A673 (cell line): ENCODE data around the gene SPIC. TPM values are rescaled to one million over a fixed set of nuclear protein-coding genes. Genes with fewer than 3 reads are reported as not detected.

Experiments used
- BruUV-seq: library from RNA; stranded (reverse); fragments of 400-500 nt; replicated peaks from 2 replicates; lab custom pipeline; 2021; lab: Mats Ljungman, UMichigan
- CTCF ChIA-PET: fragments of 300-600 bp; sonication (Branson Sonifier 250); formaldehyde crosslinking; loops from one replicate; lab custom pipeline; 2022; ENCODE audit warnings: antibody characterized with exemption; lab: Charles Lee
- POLR2A ChIA-PET: fragments of 300-600 bp; sonication (Branson Sonifier 250); formaldehyde crosslinking; loops from one replicate; lab custom pipeline; 2022; ENCODE audit warnings: antibody characterized with exemption; ENCODE audit not compliant: low non-redundant PET; lab: Charles Lee
- DNase-seq: peaks from one replicate; pipeline ENCODE4 v3.0.0-alpha.2; 2015; ENCODE audit warnings: low spot score
- H3K27ac ChIP-seq: fragments of 200-600 bp; sonication (generic); 2 replicates; pipeline ENCODE4 v1.5.1; 2016; ENCODE audit warnings: mixed run types, low read depth, mild to moderate bottlenecking, mixed read lengths, antibody characterized with exemption, low read length; ENCODE audit not compliant: poor library complexity, severe bottlenecking
- H3K27me3 ChIP-seq: fragments of 200-600 bp; sonication (generic); replicated peaks from 2 replicates; pipeline ENCODE4 v1.6.1; 2017; ENCODE audit warnings: mixed run types, low read depth, mild to moderate bottlenecking, mixed read lengths, antibody characterized with exemption, low read length; ENCODE audit not compliant: insufficient read depth, poor library complexity
- H3K36me3 ChIP-seq: fragments of 200-600 bp; sonication (generic); 2 replicates; pipeline ENCODE4 v1.6.1; 2016; ENCODE audit warnings: mixed run types, mild to moderate bottlenecking, mixed read lengths, antibody characterized with exemption, low read length; ENCODE audit not compliant: insufficient read depth, poor library complexity, severe bottlenecking
- H3K4me1 ChIP-seq: fragments of 200-600 bp; sonication (generic); 2 replicates; pipeline ENCODE4 v1.6.1; 2017; ENCODE audit warnings: mixed run types, mild to moderate bottlenecking, mixed read lengths, antibody characterized with exemption, low read length; ENCODE audit not compliant: insufficient read depth, poor library complexity, severe bottlenecking
- H3K4me3 ChIP-seq: fragments of 200-600 bp; sonication (generic); 2 replicates; pipeline ENCODE4 v1.5.1; 2016; ENCODE audit warnings: low read depth, mixed run types, mild to moderate bottlenecking, mixed read lengths, low read length; ENCODE audit not compliant: poor library complexity, severe bottlenecking
- H3K9me3 ChIP-seq: fragments of 200-600 bp; sonication (generic); 2 replicates; pipeline ENCODE4 v1.6.1; 2016; ENCODE audit warnings: mixed run types, low read depth, mild to moderate bottlenecking, mixed read lengths, antibody characterized with exemption, low read length; ENCODE audit not compliant: poor library complexity, severe bottlenecking
- EZH2 ChIP-seq: fragments of 200-600 bp; sonication (generic); IDR thresholded peaks from 2 replicates; pipeline ENCODE4 v1.6.1; 2017; ENCODE audit warnings: borderline replicate concordance, low read depth, mild to moderate bottlenecking, mixed read lengths, antibody characterized with exemption, low read length; ENCODE audit not compliant: poor library complexity, severe bottlenecking
- intact Hi-C: fragments of 100-400 bp; cut with micrococcal nuclease; formaldehyde crosslinking; loops from one replicate; pipeline ENCODE4 v1.10.0; 2022; ENCODE audit not compliant: unreplicated experiment
- total RNA-seq: library from RNA; stranded (reverse); gene quantifications from 2 replicates; pipeline ENCODE4 v1.2.3, GENCODE V29; 2021
- TF ChIP-seq, protein P1 (sequence below): fragments of 300-800, 200-600 bp; sonication (generic); conservative IDR thresholded peaks from 2 replicates; pipeline ENCODE4 v1.5.1; 2017; ENCODE audit warnings: low read depth, mild to moderate bottlenecking, antibody characterized with exemption, low read length, moderate library complexity, mixed read lengths

Gene SPIC
- total RNA-seq, 1 experiment from 2014 or later = not detected

DNA sequence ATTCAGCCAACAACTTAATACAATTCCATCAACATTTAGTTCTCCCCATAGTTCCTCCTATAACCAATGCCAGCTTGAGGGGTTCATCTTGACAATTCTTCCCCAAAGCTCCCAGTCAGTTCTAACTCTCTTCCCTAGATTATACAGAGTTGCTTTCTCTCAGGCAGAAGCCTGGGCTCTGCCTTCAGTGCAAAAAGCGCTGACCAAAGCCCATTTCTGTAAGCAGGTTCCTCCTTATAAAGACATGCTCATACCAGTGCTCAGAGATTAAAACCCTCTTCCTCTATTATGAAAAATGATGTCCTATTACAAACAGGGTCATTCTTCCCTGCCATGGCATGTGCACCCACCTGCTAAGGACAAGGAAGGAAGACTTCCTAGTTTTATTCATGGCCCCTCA lies 16.2 kb downstream of the SPIC start:
- no peaks in the 10 kb centered on the region for H3K9me3 ChIP-seq
- intact Hi-C loops = loop anchor here (2.0 to 5.0 kb wide), 2 partner anchors 261 to 339 kb away; partner anchors contain the start of gene GNPTAB
- H3K27me3 ChIP-seq = no peaks in the 10 kb centered on the region
- BruUV-seq = no TSS peak
- no peak for DNase-seq
- H3K27ac ChIP-seq = no peak overlapping the region
- ChIA-PET POLR2A (no interaction called here), CTCF (no interaction called here)
- TF ChIP-seq EZH2 = no peak
- TF ChIP-seq, protein P1, sequence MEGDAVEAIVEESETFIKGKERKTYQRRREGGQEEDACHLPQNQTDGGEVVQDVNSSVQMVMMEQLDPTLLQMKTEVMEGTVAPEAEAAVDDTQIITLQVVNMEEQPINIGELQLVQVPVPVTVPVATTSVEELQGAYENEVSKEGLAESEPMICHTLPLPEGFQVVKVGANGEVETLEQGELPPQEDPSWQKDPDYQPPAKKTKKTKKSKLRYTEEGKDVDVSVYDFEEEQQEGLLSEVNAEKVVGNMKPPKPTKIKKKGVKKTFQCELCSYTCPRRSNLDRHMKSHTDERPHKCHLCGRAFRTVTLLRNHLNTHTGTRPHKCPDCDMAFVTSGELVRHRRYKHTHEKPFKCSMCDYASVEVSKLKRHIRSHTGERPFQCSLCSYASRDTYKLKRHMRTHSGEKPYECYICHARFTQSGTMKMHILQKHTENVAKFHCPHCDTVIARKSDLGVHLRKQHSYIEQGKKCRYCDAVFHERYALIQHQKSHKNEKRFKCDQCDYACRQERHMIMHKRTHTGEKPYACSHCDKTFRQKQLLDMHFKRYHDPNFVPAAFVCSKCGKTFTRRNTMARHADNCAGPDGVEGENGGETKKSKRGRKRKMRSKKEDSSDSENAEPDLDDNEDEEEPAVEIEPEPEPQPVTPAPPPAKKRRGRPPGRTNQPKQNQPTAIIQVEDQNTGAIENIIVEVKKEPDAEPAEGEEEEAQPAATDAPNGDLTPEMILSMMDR = no peak
- no peaks in the 10 kb centered on the region for H3K4me1 ChIP-seq
- H3K4me3 ChIP-seq = no peak overlapping the region
- H3K36me3 ChIP-seq = no peaks in the 10 kb centered on the region

DNA sequence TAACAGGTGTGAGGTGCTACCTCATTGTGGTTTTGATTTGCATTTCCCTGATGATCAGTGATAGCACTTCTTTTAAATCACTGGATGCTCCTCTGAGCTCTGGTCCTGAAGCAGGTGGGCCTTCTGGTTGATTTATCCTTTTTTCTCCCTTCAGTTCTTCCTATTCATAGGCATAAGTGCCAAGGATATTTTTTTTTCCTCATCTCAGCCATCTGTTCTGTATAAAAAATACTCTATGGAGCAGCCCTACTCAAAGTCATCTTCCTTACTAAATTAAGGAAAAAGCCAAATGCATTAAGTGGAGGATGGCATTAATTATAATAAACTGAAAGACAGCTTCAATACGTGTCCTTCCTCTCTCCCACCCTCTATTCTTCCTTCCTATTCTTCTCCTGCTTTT lies 18.4 kb downstream of the SPIC start:
- no peak overlapping the region for H3K4me3 ChIP-seq
- no peak for TF ChIP-seq EZH2
- TF ChIP-seq, protein P1 = no peak
- no peaks in the 10 kb centered on the region for H3K27me3 ChIP-seq
- H3K9me3 ChIP-seq = no peaks in the 10 kb centered on the region
- no peak for DNase-seq
- intact Hi-C loops = loop anchor here (5.0 kb wide), 1 partner anchor 259 kb away; no protein-coding TSS in a partner anchor
- H3K36me3 ChIP-seq = no peaks in the 10 kb centered on the region
- no peaks in the 10 kb centered on the region for H3K4me1 ChIP-seq
- POLR2A ChIA-PET = no interaction called here
- CTCF ChIA-PET = no interaction called here
- no TSS peak for BruUV-seq
- H3K27ac ChIP-seq = no peak overlapping the region

DNA sequence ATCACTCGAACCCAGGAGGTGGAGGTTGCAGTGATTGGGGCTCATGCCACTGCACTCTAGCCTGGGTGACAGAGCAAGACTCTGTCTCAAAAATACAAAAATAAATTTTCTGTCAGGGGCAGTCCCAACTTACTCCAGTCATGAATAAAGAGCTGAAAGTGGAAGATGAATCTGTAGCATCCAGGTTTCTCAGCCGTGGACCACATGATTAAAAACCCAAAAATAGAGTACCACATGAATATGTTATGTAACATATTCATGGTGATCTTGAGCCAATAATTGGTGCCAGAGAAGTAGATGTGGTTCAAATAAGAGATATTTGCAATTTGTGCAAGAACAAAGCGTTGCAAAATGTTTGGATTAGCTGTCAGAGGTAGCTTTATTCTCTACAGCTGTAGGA lies 23.1 kb downstream of the SPIC start:
- intact Hi-C loops = no loop called here
- Histone ChIP-seq H3K27ac (no peak overlapping the region), H3K4me1 (no peaks in the 10 kb centered on the region), H3K4me3 (no peak overlapping the region), H3K27me3 (peaks cover 22% of the 10 kb centered on the region), H3K36me3 (no peaks in the 10 kb centered on the region), H3K9me3 (no peaks in the 10 kb centered on the region)
- no TSS peak for BruUV-seq
- TF ChIP-seq, protein P1 = no peak
- TF ChIP-seq EZH2 = no peak
- ChIA-PET CTCF (no interaction called here), POLR2A (no interaction called here)
- no peak for DNase-seq
